Common myeloid progenitor, CD34-positive (primary cell): ENCODE data around the gene DNALI1.
"Not testable (repeated sequence)": the region's sequence is repeated elsewhere in the genome, so short reads cannot be mapped to it uniquely, and the experiment has no call there.

Experiments used
- CTCF ChIA-PET: fragments of 350-600 bp; sonication (Branson Sonifier 250); formaldehyde crosslinking; loops from one replicate; lab custom pipeline; 2021; ENCODE audit warnings: antibody characterized with exemption; lab: Charles Lee
- POLR2A ChIA-PET: fragments of 350-600 bp; sonication (Branson Sonifier 250); formaldehyde crosslinking; loops from one replicate; lab custom pipeline; 2021; ENCODE audit warnings: antibody characterized with exemption; lab: Charles Lee
- DNase-seq, 3 donors: peaks; one replicate each; pipeline versions ENCODE4 v3.0.0 to v3.0.0-alpha.2; 2013
- H3K27ac ChIP-seq, 2 experiments: 1 replicate in 1 of 2; 2 replicates in 1 of 2; pipeline ENCODE4 v1.7.0; 2013; ENCODE audit warnings: inconsistent platforms in 2 of 2, low read length in 2 of 2, mild to moderate bottlenecking in 2 of 2, low read depth in 1 of 2, moderate library complexity in 1 of 2; ENCODE audit not compliant: severe bottlenecking in 2 of 2, insufficient read depth in 1 of 2, poor library complexity in 1 of 2
- H3K27me3 ChIP-seq, 5 experiments: replicated peaks in 2 of 5; 1 replicate in 3 of 5; 2 replicates in 2 of 5; pipeline versions ENCODE4 v1.6.1 to v1.7.0; 2013; ENCODE audit warnings: low read length in 4 of 5, mild to moderate bottlenecking in 2 of 5, moderate library complexity in 2 of 5, inconsistent platforms in 1 of 5; ENCODE audit not compliant: insufficient read depth in 5 of 5, control insufficient read depth in 4 of 5
- H3K36me3 ChIP-seq, 4 experiments: 1 replicate in 2 of 4; 2 replicates in 2 of 4; pipeline versions ENCODE4 v1.6.1 to v1.7.0; 2013; ENCODE audit warnings: low read length in 3 of 4, control low read depth in 1 of 4, mild to moderate bottlenecking in 1 of 4; ENCODE audit not compliant: control insufficient read depth in 4 of 4, insufficient read depth in 4 of 4
- H3K4me1 ChIP-seq, 4 experiments: 1 replicate in 3 of 4; 2 replicates in 1 of 4; pipeline versions ENCODE4 v1.6.1 to v1.7.1; 2013; ENCODE audit warnings: low read length in 3 of 4, mild to moderate bottlenecking in 3 of 4, control low read depth in 1 of 4, inconsistent platforms in 1 of 4, moderate library complexity in 1 of 4; ENCODE audit not compliant: control insufficient read depth in 4 of 4, insufficient read depth in 4 of 4; ENCODE audit errors: control extremely low read depth in 1 of 4
- H3K4me3 ChIP-seq, 7 experiments: 1 replicate in 4 of 7; 2 replicates in 3 of 7; pipeline versions ENCODE4 v1.5.1 to v1.7.0; 2013; ENCODE audit warnings: mild to moderate bottlenecking in 7 of 7, low read length in 6 of 7, moderate library complexity in 6 of 7, inconsistent platforms in 2 of 7, low read depth in 2 of 7, control low read depth in 1 of 7; ENCODE audit not compliant: insufficient read depth in 4 of 7, control insufficient read depth in 1 of 7; ENCODE audit errors: extremely low read depth in 1 of 7
- H3K9me3 ChIP-seq, 5 experiments: 1 replicate in 4 of 5; 2 replicates in 1 of 5; pipeline versions ENCODE4 v1.6.1 to v1.7.1; 2013; ENCODE audit warnings: low read length in 4 of 5, mild to moderate bottlenecking in 2 of 5, inconsistent platforms in 1 of 5, low read depth in 1 of 5, moderate library complexity in 1 of 5; ENCODE audit not compliant: control insufficient read depth in 4 of 5, insufficient read depth in 2 of 5; ENCODE audit errors: control extremely low read depth in 1 of 5
- WGBS: methylation state at CpG from one replicate; pipeline ENCODE4 v1.1.5; 2013; ENCODE audit not compliant: insufficient coverage; 5-methylcytosine and 5-hydroxymethylcytosine counted together

Gene DNALI1

GRCh38 chr1:37574834-37575480 lies 18.2 kb downstream of the DNALI1 start:
- Histone ChIP-seq H3K4me1 (no peaks in the 10 kb centered on the region), H3K4me3 (no peak overlapping the region), H3K27ac (no peak overlapping the region), H3K27me3 (no peaks in the 10 kb centered on the region), H3K36me3 (peaks cover 33 to 85% (median 71%) of the 10 kb centered on the region in 4 experiments), H3K9me3 (no peaks in the 10 kb centered on the region)
- ChIA-PET POLR2A (no interaction called here), CTCF (interaction anchor here (0.9 kb wide), 1 partner anchor 15 kb away, joined by 3 read pairs; no protein-coding TSS in a partner anchor)
- DNase-seq: no peak
- 83% methylated on average over 3 of the region's 7 CpGs for WGBS

GRCh38 chr1:37575692-37576091 lies 19.0 kb downstream of the DNALI1 start:
- H3K4me3 ChIP-seq: no peak overlapping the region

GRCh38 chr1:37584544-37584943 lies 27.8 kb downstream of the DNALI1 start:
- H3K4me3 ChIP-seq, POLR2A ChIA-PET, H3K27me3 ChIP-seq, H3K4me1 ChIP-seq, DNase-seq, H3K9me3 ChIP-seq, H3K27ac ChIP-seq: not testable (repeated sequence)
- CTCF ChIA-PET: interaction anchor here (1.2 to 2.9 kb wide), 2 partner anchors 9 to 97 kb away, joined by 3 to 9 read pairs; no protein-coding TSS in a partner anchor
- peaks cover 22 to 89% (median 62%) of the 10 kb centered on the region in 4 experiments for H3K36me3 ChIP-seq
- WGBS: 86% methylated on average over 1 of the region's 4 CpGs

More at GRCh38 chr1:37575692-37576091, 19.0 kb downstream of the DNALI1 start:
- peaks cover 30 to 88% (median 73%) of the 10 kb centered on the region in 4 experiments for H3K36me3 ChIP-seq
- ChIA-PET CTCF (no interaction called here), POLR2A (no interaction called here)
- no peak overlapping the region for H3K27ac ChIP-seq
- WGBS: 92% methylated on average over 2 of the region's 5 CpGs
- no peaks in the 10 kb centered on the region for H3K27me3 ChIP-seq
- H3K9me3 ChIP-seq: no peaks in the 10 kb centered on the region
- no peaks in the 10 kb centered on the region for H3K4me1 ChIP-seq
- DNase-seq: no peak

- Histone ChIP-seq H3K27ac (no peak overlapping the region), H3K4me1 (peaks cover 0 to 5% (median 0%) of the 10 kb centered on the region in 4 experiments), H3K36me3 (peaks cover 23 to 83% (median 63%) of the 10 kb centered on the region in 4 experiments), H3K27me3 (no peaks in the 10 kb centered on the region), H3K4me3 (no peak overlapping the region), H3K9me3 (no peaks in the 10 kb centered on the region)
- no CpG with 5 or more reads among the region's 2 CpGs for WGBS
- ChIA-PET POLR2A (no interaction called here), CTCF (no interaction called here)
- no peak for DNase-seq
These were observed 32.2 kb downstream of the DNALI1 start for GRCh38 chr1:37588939-37589338.

DNA sequence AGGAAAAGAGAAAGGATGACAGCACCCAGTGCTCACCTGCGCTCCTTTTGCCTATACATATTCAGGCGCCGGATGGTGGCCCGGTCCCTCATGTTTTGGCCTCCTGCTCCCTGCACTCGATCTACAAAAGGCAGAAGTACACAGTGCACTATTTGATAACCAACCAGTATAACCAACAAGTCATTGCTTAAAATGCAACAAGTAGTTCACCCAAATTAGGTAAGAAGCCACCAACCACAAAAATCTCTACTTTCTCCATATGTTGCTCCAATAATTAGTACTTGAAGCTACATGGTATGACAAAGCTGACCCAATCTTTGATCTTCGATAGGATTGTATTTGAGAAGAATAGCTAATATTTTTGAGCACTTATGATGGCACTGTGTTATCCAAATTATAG lies 37.0 kb downstream of the DNALI1 start:
- no peak overlapping the region for H3K27ac ChIP-seq
- CTCF ChIA-PET: interaction anchor here (1.0 to 1.2 kb wide), 2 partner anchors 9 to 10 kb away, joined by 3 to 4 read pairs; no protein-coding TSS in a partner anchor
- POLR2A ChIA-PET: no interaction called here
- WGBS: no CpG with 5 or more reads among the region's 6 CpGs
- no peak for DNase-seq
- no peaks in the 10 kb centered on the region for H3K9me3 ChIP-seq
- H3K27me3 ChIP-seq: peaks cover 0 to 4% (median 0%) of the 10 kb centered on the region in 5 experiments
- H3K4me3 ChIP-seq: peak overlapping the region in 1 of 7 experiments; percentile 94
- peaks cover 13 to 43% (median 35%) of the 10 kb centered on the region in 4 experiments for H3K36me3 ChIP-seq
- H3K4me1 ChIP-seq: peaks cover 0 to 22% (median 20%) of the 10 kb centered on the region in 4 experiments

GRCh38 chr1:37595440-37596181 lies 38.9 kb downstream of the DNALI1 start, which contains the start of gene GNL2:
TSS of gene GNL2 (minus strand) at chr1:37595937. CDS start at chr1:37595822, 115 bp downstream.
- ChIA-PET CTCF (interaction anchor here (1.0 to 1.6 kb wide), 2 partner anchors 86 to 142 kb away, joined by 3 to 4 read pairs; no protein-coding TSS in a partner anchor), POLR2A (no interaction called here)
- H3K27me3 ChIP-seq: peaks cover 0 to 4% (median 0%) of the 10 kb centered on the region in 5 experiments
- WGBS: 0% methylated on average over 39 of the region's 51 CpGs
- H3K4me1 ChIP-seq: peaks cover 0 to 22% (median 20%) of the 10 kb centered on the region in 4 experiments
- H3K4me3 ChIP-seq: peak within 1 kb of the TSS; percentile 79 to 96 (median 94)
- H3K27ac ChIP-seq: peak within 1 kb of the TSS; percentile 80 to 93
- H3K9me3 ChIP-seq: no peaks in the 10 kb centered on the region
- peaks cover 8 to 28% (median 21%) of the 10 kb centered on the region in 4 experiments for H3K36me3 ChIP-seq
- DNase-seq: peak; percentile 96 to 97 (median 97)
